ENCODE results near the gene DUSP7. TPM values are rescaled to one million over a fixed set of nuclear protein-coding genes. Genes with fewer than 3 reads are reported as not detected.
A peak's percentile ranks its signal among the peaks of the same experiment; 100 is the strongest.

Gene DUSP7
- total RNA-seq, 1 donor from 2014 or later: 25.9 TPM

DNA sequence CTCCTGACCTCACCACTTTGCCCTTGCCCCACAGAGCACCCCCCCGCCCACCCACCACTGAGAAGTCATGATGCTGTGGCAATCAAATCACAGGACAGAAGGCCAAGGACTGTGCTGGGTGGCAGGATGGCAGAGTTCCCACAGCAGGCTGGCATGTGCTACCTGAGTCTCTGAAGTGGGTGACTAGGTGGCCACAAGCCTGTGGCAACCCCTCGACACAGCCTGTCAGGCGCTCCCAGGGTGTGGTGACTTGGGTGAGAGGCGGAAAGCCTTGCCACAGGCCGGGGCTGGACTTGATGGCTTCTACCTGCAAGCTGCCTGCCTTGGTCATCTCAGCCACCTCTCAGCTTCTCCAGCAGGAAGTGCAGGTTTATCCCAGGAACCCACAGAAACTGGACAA is 15.6 kb upstream of the DUSP7 start:
- Mint-ChIP-seq H3K36me3 (no peaks in the 10 kb centered on the region), H3K27ac (no peak overlapping the region), H3K4me1 (ENCODE audit: unreplicated experiment) (peaks cover 30% of the 10 kb centered on the region), H3K27me3 (no peaks in the 10 kb centered on the region), H3K9me3 (no peaks in the 10 kb centered on the region), H3K4me3 (no peak overlapping the region)
- TF ChIP-seq, protein P1, sequence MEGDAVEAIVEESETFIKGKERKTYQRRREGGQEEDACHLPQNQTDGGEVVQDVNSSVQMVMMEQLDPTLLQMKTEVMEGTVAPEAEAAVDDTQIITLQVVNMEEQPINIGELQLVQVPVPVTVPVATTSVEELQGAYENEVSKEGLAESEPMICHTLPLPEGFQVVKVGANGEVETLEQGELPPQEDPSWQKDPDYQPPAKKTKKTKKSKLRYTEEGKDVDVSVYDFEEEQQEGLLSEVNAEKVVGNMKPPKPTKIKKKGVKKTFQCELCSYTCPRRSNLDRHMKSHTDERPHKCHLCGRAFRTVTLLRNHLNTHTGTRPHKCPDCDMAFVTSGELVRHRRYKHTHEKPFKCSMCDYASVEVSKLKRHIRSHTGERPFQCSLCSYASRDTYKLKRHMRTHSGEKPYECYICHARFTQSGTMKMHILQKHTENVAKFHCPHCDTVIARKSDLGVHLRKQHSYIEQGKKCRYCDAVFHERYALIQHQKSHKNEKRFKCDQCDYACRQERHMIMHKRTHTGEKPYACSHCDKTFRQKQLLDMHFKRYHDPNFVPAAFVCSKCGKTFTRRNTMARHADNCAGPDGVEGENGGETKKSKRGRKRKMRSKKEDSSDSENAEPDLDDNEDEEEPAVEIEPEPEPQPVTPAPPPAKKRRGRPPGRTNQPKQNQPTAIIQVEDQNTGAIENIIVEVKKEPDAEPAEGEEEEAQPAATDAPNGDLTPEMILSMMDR (conservative IDR thresholded peaks at IDR 0.05): no peak
- DNase-seq (ENCODE audit: extremely low spot score, unreplicated experiment): no peak

DNA sequence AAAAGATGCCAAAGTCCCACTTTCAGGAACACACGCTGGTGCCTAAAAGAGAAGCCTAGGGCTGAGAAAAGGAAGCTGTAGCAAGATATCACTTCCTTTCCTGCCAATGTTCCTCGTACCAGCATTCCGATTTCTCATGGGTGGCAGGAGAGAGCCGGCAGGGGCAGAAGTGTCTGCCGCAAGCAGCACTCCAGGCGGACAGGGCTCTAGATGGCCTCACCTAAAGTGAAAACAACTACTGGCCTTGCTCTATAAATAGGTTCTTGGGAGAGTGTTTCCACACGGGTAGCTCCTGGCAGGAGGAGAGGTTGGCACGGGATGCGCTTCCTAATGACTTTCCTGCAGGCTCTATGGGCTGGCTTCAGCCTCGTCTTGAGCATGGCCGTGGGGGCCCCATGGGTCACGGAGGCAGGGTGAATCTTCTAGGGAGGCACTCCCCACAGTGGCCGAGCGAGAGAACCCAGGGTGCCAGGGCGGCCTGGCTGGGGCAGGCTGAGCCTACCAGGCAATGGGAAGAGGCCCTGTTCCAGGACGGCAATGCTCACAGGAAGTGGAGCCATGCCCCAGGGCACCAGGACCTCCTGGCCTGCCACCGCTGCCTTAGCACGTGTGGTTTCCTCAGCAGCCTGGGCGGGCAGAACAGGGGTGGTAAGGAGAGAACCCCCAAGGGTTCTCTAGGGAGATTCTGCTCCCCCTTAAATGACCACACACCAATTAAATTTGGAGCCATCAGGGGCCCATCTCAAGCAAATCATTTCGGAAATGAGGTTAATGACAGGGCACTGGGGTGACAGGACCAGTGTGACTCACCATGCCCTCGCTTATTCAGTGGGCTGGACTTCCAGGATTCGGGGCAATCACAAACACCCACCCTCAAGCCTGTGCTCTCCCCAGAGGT is 14.6 kb upstream of the DUSP7 start:
- Mint-ChIP-seq H3K4me1 (ENCODE audit: unreplicated experiment) (peaks cover 28% of the 10 kb centered on the region), H3K27ac (no peak overlapping the region), H3K27me3 (no peaks in the 10 kb centered on the region), H3K36me3 (no peaks in the 10 kb centered on the region), H3K4me3 (no peak overlapping the region), H3K9me3 (no peaks in the 10 kb centered on the region)
- TF ChIP-seq, protein P1 (conservative IDR thresholded peaks at IDR 0.05): no peak
- DNase-seq (ENCODE audit: extremely low spot score, unreplicated experiment): no peak

DNA sequence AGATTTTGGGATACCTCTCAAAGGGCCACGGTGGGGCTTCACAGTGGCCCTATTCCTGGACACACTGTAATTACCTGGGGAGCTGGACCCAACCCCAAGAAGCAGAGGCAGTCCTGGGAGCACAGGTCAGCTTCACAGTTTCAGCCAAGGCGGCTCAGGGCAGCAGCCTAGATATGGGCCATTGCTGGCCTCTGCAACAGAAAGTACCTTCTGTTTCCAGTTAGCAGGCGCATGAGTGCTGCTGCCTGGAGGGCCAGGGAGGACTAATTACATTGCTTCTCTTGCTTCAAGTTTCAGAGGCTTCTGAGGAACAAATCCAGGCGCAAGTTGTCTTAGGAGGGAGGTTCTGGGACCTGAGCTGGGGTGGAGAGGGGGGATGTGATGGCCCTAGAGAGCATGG is 13.5 kb upstream of the DUSP7 start:
- Mint-ChIP-seq H3K4me3 (peak overlapping the region; percentile 65), H3K27me3 (no peaks in the 10 kb centered on the region), H3K9me3 (no peaks in the 10 kb centered on the region), H3K4me1 (ENCODE audit: unreplicated experiment) (peaks cover 25% of the 10 kb centered on the region), H3K27ac (peak overlapping the region; percentile 20), H3K36me3 (no peaks in the 10 kb centered on the region)
- DNase-seq (ENCODE audit: extremely low spot score, unreplicated experiment): no peak
- TF ChIP-seq, protein P1 (conservative IDR thresholded peaks at IDR 0.05): no peak

GRCh38 chr3:52069135-52069534 is 12.8 kb upstream of the DUSP7 start:
- no peak overlapping the region for H3K4me3 Mint-ChIP-seq
- H3K27ac Mint-ChIP-seq: peak overlapping the region; percentile 41
- H3K9me3 Mint-ChIP-seq: no peaks in the 10 kb centered on the region
- peaks cover 25% of the 10 kb centered on the region for H3K4me1 Mint-ChIP-seq (ENCODE audit: unreplicated experiment)
- TF ChIP-seq, protein P1 (conservative IDR thresholded peaks at IDR 0.05): no peak
- DNase-seq (ENCODE audit: extremely low spot score, unreplicated experiment): no peak
- no peaks in the 10 kb centered on the region for H3K27me3 Mint-ChIP-seq
- H3K36me3 Mint-ChIP-seq: no peaks in the 10 kb centered on the region

DNA sequence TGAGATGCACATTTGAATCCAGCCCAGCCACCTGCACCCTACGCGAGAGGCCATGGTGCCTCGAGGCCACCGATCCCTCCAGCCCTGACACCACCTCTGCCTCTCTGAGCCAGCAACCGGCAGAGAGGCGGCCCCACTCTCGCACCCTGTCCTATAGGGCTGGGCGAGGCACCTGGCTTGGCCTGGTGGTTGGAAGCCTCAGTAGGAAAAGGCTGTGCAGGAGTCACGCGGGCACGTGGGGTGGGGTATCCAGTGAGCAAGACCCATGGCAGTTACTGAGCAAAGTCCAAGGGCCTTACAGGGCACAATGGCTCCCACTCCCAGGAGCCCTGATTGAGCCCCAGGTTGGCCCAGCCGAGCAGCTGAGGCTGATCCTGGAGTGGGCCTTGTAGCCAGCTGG is 12.4 kb upstream of the DUSP7 start:
- Mint-ChIP-seq H3K36me3 (no peaks in the 10 kb centered on the region), H3K27me3 (no peaks in the 10 kb centered on the region), H3K27ac (peak overlapping the region; percentile 41), H3K4me1 (ENCODE audit: unreplicated experiment) (peaks cover 25% of the 10 kb centered on the region), H3K4me3 (no peak overlapping the region), H3K9me3 (no peaks in the 10 kb centered on the region)
- DNase-seq (ENCODE audit: extremely low spot score, unreplicated experiment): no peak
- TF ChIP-seq, protein P1 (conservative IDR thresholded peaks at IDR 0.05): no peak
